Amniotic stem cell (primary cell): ENCODE results near the gene ARSG.
"Not testable (repeated sequence)": the region's sequence is repeated elsewhere in the genome, so short reads cannot be mapped to it uniquely, and the experiment has no call there.

ENCODE experiments used
- DNase-seq: peaks from one replicate; lab custom pipeline; 2025; lab: John Stamatoyannopoulos, UW

Gene ARSG

GRCh38 chr17:68329331-68329730 lies 38.0 kb downstream of the ARSG start:
- no peak for DNase-seq

GRCh38 chr17:68331932-68332331 lies 40.6 kb downstream of the ARSG start:
- DNase-seq, result not testable (repeated sequence)

- DNase-seq, result no peak
These were observed 43.1 kb downstream of the ARSG start for GRCh38 chr17:68334393-68334792.

- no peak for DNase-seq
These were observed 50.2 kb downstream of the ARSG start for GRCh38 chr17:68341482-68341881.

GRCh38 chr17:68343976-68344375 lies 52.7 kb downstream of the ARSG start:
- DNase-seq, result no peak

GRCh38 chr17:68344701-68345136 lies 53.4 kb downstream of the ARSG start:
- DNase-seq, result no peak

GRCh38 chr17:68346448-68346847 lies 55.2 kb downstream of the ARSG start:
- DNase-seq, result no peak

- no peak for DNase-seq
These were observed 56.1 kb downstream of the ARSG start for GRCh38 chr17:68347380-68347779.

GRCh38 chr17:68349157-68349556 lies 57.9 kb downstream of the ARSG start:
- no peak for DNase-seq

- no peak for DNase-seq
These were observed 60.1 kb downstream of the ARSG start for GRCh38 chr17:68351395-68351794.

GRCh38 chr17:68352041-68352440 lies 60.7 kb downstream of the ARSG start:
- no peak for DNase-seq

- not testable (repeated sequence) for DNase-seq
These were observed 61.4 kb downstream of the ARSG start for GRCh38 chr17:68352671-68353070.

GRCh38 chr17:68353111-68353521 lies 61.8 kb downstream of the ARSG start:
- DNase-seq, result no peak

GRCh38 chr17:68354311-68354710 lies 63.0 kb downstream of the ARSG start:
- not testable (repeated sequence) for DNase-seq

- peak; percentile 27 for DNase-seq
These were observed 63.8 kb downstream of the ARSG start for GRCh38 chr17:68355108-68355507.

- DNase-seq, result no peak
These were observed 65.2 kb downstream of the ARSG start for GRCh38 chr17:68356520-68356919.

- no peak for DNase-seq
These were observed 65.7 kb downstream of the ARSG start for GRCh38 chr17:68356949-68357455.

- DNase-seq, result no peak
These were observed 66.6 kb downstream of the ARSG start for GRCh38 chr17:68357886-68358285.

- no peak for DNase-seq
These were observed 68.7 kb downstream of the ARSG start for GRCh38 chr17:68359791-68360535.

- no peak for DNase-seq
These were observed 74.2 kb downstream of the ARSG start for GRCh38 chr17:68365469-68365868.

- no peak for DNase-seq
These were observed 77.1 kb downstream of the ARSG start for GRCh38 chr17:68368387-68368786.

GRCh38 chr17:68375566-68375965 lies 84.3 kb downstream of the ARSG start:
- DNase-seq, result no peak

GRCh38 chr17:68376178-68376577 lies 84.9 kb downstream of the ARSG start:
- not testable (repeated sequence) for DNase-seq

- DNase-seq, result no peak
These were observed 86.5 kb downstream of the ARSG start for GRCh38 chr17:68377771-68378267.
